Esophagus squamous epithelium (tissue), 4 donors: ENCODE results near the gene TSEN54.

ENCODE experiments used
- CTCF ChIP-seq, 6 experiments: fragments of 450-650 bp in 4 of 6; fragments of 200-600 bp in 2 of 6; sonication (generic) in 2 of 6; IDR thresholded peaks; one replicate each; pipeline ENCODE4 v1.5.1; 2016 to 2019; ENCODE audit warnings: antibody characterized with exemption in 6 of 6, mild to moderate bottlenecking in 4 of 6, moderate library complexity in 4 of 6
- POLR2A ChIP-seq, 4 donors: fragments of 450-650 bp; IDR thresholded peaks; one replicate each; pipeline ENCODE4 v1.6.1; 2017; ENCODE audit warnings: antibody characterized with exemption in 4 of 4, mild to moderate bottlenecking in 4 of 4, moderate library complexity in 3 of 4

- TF ChIP-seq CTCF (IDR thresholded peaks at IDR 0.05) (no peak), POLR2A (IDR thresholded peaks at IDR 0.05) (no peak)
Measured at GRCh38 chr17:75480281-75480680, 36.0 kb upstream of the TSEN54 start.
